ENCODE data around the gene CTLA4.

CTLA4 gene

GRCh38 chr2:203822240-203822639 is 45.3 kb upstream of the CTLA4 start:
- no peak for TF ChIP-seq SPI1 (IDR thresholded peaks at IDR 0.05; ENCODE audit: borderline replicate concordance, low read depth)
- TF ChIP-seq REST (IDR thresholded peaks at IDR 0.05; ENCODE audit: insufficient replicate concordance, low read depth) = no peak
- TF ChIP-seq CTCF (IDR thresholded peaks at IDR 0.05; ENCODE audit: insufficient read depth, low read length) = no peak
- TF ChIP-seq POLR2AphosphoS5 (IDR thresholded peaks at IDR 0.05; ENCODE audit: low read depth) = no peak
- TF ChIP-seq GABPA (IDR thresholded peaks at IDR 0.05; ENCODE audit: low read depth) = no peak
- DNase-seq (ENCODE audit: low read depth in 1 of 2, low spot score in 1 of 2) = no peak
- no peak overlapping the region for H3K27ac ChIP-seq (replicated peaks)

GRCh38 chr2:203823173-203823572 is 44.4 kb upstream of the CTLA4 start:
- Histone ChIP-seq H3K27ac (replicated peaks) (no peak overlapping the region), H3K4me3 (replicated peaks; ENCODE audit: insufficient read depth, low read length) (no peak overlapping the region), H3K27me3 (ENCODE audit: insufficient read depth, poor library complexity, severe bottlenecking) (no peaks in the 10 kb centered on the region)
- DNase-seq (ENCODE audit: low read depth in 1 of 2, low spot score in 1 of 2) = no peak
- TF ChIP-seq GABPA (IDR thresholded peaks at IDR 0.05; ENCODE audit: low read depth) (no peak), CTCF (IDR thresholded peaks at IDR 0.05; ENCODE audit: insufficient read depth, low read length) (no peak)

More at GRCh38 chr2:203822240-203822639, 45.3 kb upstream of the CTLA4 start:
- Histone ChIP-seq H3K27me3 (ENCODE audit: insufficient read depth, poor library complexity, severe bottlenecking) (peaks cover 3% of the 10 kb centered on the region), H3K4me3 (replicated peaks; ENCODE audit: insufficient read depth, low read length) (no peak overlapping the region)

- TF ChIP-seq SPI1 (IDR thresholded peaks at IDR 0.05; ENCODE audit: borderline replicate concordance, low read depth) (no peak), REST (IDR thresholded peaks at IDR 0.05; ENCODE audit: insufficient replicate concordance, low read depth) (no peak), POLR2AphosphoS5 (IDR thresholded peaks at IDR 0.05; ENCODE audit: low read depth) (no peak), CTCF (IDR thresholded peaks at IDR 0.05; ENCODE audit: insufficient read depth, low read length) (no peak), GABPA (IDR thresholded peaks at IDR 0.05; ENCODE audit: low read depth) (no peak)
- Histone ChIP-seq H3K27ac (replicated peaks) (no peak overlapping the region), H3K27me3 (ENCODE audit: insufficient read depth, poor library complexity, severe bottlenecking) (no peaks in the 10 kb centered on the region), H3K4me3 (replicated peaks; ENCODE audit: insufficient read depth, low read length) (no peak overlapping the region)
- DNase-seq (ENCODE audit: low read depth in 1 of 2, low spot score in 1 of 2) = no peak
Observed at GRCh38 chr2:203824057-203824456, 43.5 kb upstream of the CTLA4 start.

- H3K27me3 ChIP-seq (ENCODE audit: insufficient read depth, poor library complexity, severe bottlenecking) = no peaks in the 10 kb centered on the region
- no peak for DNase-seq (ENCODE audit: low read depth in 1 of 2, low spot score in 1 of 2)
- no peak overlapping the region for H3K27ac ChIP-seq (replicated peaks)
- H3K4me3 ChIP-seq (replicated peaks; ENCODE audit: insufficient read depth, low read length) = no peak overlapping the region
- no peak for TF ChIP-seq POLR2AphosphoS5 (IDR thresholded peaks at IDR 0.05; ENCODE audit: low read depth)
- TF ChIP-seq SPI1 (IDR thresholded peaks at IDR 0.05; ENCODE audit: borderline replicate concordance, low read depth) = no peak
- no peak for TF ChIP-seq REST (IDR thresholded peaks at IDR 0.05; ENCODE audit: insufficient replicate concordance, low read depth)
- TF ChIP-seq GABPA (IDR thresholded peaks at IDR 0.05; ENCODE audit: low read depth) = no peak
- TF ChIP-seq CTCF (IDR thresholded peaks at IDR 0.05; ENCODE audit: insufficient read depth, low read length) = no peak
Observed at GRCh38 chr2:203824603-203825002, 43.0 kb upstream of the CTLA4 start.
